ENCODE data around the gene CELF4.

Gene CELF4

GRCh38 chr18:37521510-37522465 lies 43.8 kb downstream of the CELF4 start:
- DNase-seq: no peak

GRCh38 chr18:37520508-37520907 lies 45.1 kb downstream of the CELF4 start:
- no peak for DNase-seq

GRCh38 chr18:37519510-37520135 lies 46.0 kb downstream of the CELF4 start:
- DNase-seq: no peak

DNA sequence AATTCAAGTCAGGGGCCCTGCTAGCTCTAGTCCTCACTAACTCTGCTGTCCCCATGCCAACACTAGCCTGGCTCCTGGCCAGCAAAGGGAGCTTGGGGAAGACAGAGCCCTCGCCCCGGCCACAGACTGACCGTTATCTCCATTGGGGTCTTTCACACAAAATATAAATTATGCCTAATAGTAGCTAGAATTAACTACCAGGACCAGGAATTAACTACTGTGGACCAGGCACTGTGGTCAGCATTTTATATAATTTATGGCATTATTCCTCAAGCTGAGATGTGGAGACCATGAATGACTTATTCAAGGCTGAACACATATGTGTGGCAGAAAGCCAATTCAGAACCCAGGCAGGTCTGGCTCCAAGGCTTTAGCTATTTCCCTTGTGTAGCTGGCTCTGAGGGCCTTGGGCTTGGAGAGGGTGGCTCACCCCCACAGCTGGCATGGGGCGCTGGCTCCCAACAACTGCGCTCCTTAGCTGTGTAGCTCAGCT lies 49.2 kb downstream of the CELF4 start:
- no peak for DNase-seq

GRCh38 chr18:37514953-37515352 lies 50.6 kb downstream of the CELF4 start:
- peak; percentile 18 for DNase-seq

- DNase-seq: no peak
These were observed 53.2 kb downstream of the CELF4 start for GRCh38 chr18:37512400-37512799.

GRCh38 chr18:37511721-37512298 lies 53.8 kb downstream of the CELF4 start:
- no peak for DNase-seq

DNA sequence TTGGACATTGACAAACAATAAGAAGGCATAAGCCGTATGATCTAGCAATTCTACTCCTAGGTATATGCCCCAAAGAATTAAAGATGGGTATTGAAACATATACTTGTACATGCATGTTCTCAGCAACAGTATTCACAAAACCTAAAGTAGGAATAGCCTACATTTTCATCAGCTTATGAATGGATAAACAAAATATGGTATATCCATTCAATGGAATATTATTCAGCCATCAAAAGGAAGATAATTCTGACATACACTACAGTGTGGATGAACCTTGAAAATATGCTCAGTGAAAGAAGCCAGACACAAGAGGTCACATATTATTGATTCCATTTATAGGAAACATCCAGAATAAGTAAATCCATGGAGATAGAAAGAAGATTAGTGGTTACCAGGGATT lies 56.0 kb downstream of the CELF4 start:
- no peak for DNase-seq

- DNase-seq: peak; percentile 53
These were observed 57.4 kb downstream of the CELF4 start for GRCh38 chr18:37508207-37508606.

- no peak for DNase-seq
These were observed 58.4 kb downstream of the CELF4 start for GRCh38 chr18:37507239-37507638.

DNA sequence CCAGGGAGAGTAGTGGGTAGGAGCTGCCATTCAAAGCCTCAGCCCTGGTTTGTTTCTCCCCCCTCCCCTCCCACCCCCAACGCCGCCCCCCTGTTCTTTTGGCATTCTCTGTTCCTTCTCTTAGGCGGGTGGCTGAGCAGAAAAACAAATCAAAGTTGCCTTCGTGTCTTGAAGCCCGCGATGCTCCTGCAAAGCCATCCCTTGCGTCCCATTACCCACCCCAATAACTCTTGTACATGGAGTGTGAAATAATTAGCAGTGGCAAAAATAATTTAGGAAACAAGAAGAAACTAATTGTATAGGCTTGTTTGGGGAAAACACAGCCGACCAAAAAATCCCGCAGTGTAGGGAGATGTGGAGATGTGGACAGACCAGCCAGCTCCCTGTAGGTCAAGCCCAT lies 59.6 kb downstream of the CELF4 start:
- no peak for DNase-seq

- no peak for DNase-seq
These were observed 60.3 kb downstream of the CELF4 start for GRCh38 chr18:37505321-37505720.

DNA sequence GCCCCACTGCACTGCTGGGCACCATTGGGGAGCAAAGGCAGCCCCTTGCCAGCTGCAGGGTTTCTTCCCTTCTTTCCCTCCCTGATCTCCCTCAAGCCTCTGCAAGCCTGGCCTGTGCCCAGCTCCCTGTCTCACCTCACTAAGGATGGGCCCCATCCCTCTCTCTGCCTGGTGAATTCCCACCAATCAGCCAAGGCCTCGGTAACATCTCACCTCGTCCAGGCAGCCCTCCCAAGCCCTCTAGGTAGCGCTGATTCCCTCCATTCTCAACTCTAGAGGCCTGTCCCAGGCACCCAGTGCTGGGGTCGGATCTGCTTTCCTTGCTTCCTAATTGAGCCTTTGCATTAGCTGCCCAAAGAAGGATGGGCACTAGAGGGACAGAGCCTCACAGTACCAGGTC lies 63.0 kb downstream of the CELF4 start:
- DNase-seq: no peak

GRCh38 chr18:37502036-37502435 lies 63.6 kb downstream of the CELF4 start:
- no peak for DNase-seq

DNA sequence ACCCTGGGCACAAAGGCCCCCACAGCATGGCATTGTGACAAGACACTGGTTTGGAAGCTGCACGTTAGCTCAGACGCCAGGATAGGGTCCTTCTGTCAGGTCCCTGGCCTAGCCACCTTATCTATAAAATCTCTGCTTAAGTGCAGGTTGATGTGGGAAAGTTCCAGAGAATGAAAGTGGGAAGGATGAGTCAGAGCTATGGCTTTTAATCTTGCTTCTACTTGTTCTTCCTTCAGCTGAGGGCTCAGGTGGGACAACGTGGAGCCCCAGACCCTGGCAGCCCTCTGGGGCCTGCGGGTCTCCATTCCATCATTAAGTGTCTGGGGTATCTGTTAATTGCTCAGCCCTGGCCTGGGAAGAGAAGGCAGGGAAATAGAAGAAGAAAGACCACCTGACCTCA lies 64.5 kb downstream of the CELF4 start:
- no peak for DNase-seq

GRCh38 chr18:37499913-37500312 lies 65.7 kb downstream of the CELF4 start:
- DNase-seq: no peak

GRCh38 chr18:37499044-37499443 lies 66.6 kb downstream of the CELF4 start:
- DNase-seq: no peak

DNA sequence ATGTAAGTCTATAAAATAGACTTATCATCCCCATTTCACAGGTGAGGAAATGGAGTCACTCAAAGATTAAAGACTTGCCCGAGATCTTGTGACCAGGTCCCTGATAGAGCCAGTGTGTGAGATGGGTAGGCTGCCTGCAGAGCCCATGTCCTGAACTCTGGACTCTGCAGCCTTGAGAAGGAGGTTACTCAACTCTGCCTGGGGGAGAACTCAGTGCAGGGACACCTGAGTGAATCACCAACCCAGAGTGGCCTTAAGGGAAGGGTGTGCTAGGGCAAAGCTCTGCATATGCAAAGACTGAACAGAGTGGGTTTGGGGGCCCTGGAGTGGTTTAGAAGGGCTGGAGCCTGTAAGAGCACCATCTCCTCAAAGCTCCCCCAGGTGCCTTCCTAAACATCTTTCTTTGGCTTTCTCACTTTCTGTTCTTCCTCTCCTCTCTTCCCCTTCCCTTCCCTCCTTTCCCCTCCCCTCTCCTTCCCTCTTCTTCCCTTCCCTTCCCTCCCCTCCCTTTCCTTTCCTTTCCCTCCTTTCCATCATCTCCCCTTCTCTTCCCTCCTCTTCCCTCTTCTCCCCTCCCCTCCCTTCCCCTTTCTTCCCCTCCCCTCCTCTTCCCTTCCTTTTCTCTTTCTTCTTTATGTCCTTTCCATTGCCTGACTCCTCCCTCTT lies 67.6 kb downstream of the CELF4 start:
- no peak for DNase-seq

DNA sequence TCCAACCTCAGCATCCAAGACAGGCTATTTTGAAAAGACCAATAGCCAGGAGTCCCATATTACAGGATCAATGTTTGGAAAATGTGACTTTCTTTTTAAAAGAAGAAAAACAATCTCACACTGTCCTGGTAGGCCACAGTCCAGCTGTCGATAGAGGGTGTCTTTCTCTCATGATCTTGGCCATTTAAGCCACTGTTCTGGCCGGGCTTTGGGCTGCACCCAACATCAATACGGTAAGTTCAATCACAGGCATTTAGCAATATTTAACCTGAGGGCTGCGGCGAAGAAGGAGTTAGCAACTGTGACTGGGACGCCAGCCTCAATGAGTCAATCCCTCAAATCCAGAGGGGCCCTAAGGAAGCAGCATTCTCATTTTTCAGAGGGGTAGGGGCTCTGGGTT lies 69.0 kb downstream of the CELF4 start:
- no peak for DNase-seq

DNA sequence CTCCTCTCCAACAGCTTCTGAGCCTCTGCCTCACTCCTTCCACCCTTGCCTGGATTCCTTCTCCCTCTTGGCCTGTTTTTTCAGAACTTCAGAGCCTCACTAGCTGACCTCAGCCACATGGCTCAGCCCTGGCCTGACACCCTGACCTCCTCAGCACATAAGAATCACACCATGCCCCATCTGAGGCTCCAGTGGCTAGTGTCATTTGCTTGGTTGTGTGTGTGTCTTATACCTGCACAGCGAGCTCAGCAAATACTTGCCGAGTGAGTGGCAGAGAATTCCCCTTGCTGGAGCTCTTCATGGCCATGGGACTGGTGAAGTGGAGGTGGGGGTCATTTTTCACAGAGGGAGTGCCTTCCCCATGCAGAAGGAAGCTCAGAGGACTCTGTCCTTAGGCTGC lies 70.2 kb downstream of the CELF4 start:
- DNase-seq: no peak

- DNase-seq: no peak
These were observed 71.2 kb downstream of the CELF4 start for GRCh38 chr18:37494406-37494805.

DNA sequence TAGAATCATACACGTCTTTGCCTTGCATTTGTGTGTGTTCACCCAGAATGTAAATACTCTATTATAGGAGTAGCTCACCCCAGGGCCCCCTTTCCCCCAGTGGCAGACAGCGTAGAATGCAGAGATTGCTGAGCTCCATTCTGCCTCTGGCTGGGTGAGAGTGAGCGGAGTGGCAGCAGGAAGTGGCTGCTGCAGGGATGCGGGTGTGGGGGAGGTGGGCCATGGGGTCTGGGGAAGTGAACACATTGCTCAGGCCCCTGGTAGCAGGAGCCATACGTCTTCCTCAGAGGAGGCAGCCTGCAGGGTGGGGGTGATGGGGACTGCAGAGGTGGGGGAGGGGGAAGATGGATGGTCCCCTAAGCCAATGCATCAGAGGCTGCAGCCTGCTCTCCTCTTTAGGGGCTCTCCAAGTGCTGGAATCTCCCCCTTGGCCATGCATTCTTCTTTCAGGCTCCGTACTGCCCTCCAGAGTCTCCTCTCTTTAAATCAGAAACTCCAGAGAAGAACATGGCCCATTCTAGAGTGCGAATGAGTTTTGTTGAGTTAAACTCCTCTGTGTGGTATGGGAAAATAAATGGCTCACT lies 72.2 kb downstream of the CELF4 start:
- no peak for DNase-seq

DNA sequence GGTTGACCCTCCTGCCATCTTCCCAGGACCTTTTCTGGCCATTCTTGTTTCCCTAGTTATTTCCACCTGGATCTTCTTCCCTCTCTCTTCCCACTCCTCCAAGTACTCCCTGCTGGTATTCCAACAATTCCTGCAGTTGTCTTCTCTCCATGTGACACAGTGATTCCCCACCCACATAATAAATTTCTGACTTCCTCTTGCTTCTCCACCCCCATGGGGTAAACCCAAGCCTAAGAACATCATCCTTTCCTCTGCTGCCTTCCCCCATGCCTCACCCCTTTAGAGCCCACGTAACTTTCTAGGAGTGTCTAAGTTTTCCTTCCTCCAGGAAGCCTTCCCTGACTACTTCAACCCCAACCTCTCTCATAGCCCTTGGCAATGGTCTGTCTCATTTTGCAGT lies 72.6 kb downstream of the CELF4 start:
- DNase-seq: no peak
